Keratinocyte (primary cell): Measurements from ENCODE around the gene LDAF1. TPM values are rescaled to one million over a fixed set of nuclear protein-coding genes. Genes with fewer than 3 reads are reported as not detected.

ENCODE experiments used
- DNase-seq: peaks from one replicate; pipeline ENCODE4 v3.0.0-alpha.2; 2011; ENCODE audit warnings: low read depth, missing footprints, low spot score
- FAIRE-seq: peaks from 2 replicates; lab custom pipeline; 2011; peaks lifted over from hg19 to GRCh38; lab: Jason Lieb, UNC
- H2AFZ ChIP-seq: 2 replicates; pipeline ENCODE4 v1.6.0; 2012; ENCODE audit warnings: low read length, control low read depth, inconsistent platforms; ENCODE audit not compliant: control insufficient read depth
- H3K27ac ChIP-seq: 2 replicates; pipeline ENCODE4 v1.5.1; 2011; ENCODE audit warnings: low read length; ENCODE audit not compliant: control insufficient read depth, insufficient read depth
- H3K27me3 ChIP-seq: 3 replicates; pipeline ENCODE4 v1.6.0; 2011; ENCODE audit warnings: low read length; ENCODE audit not compliant: control insufficient read depth, insufficient read depth; ENCODE audit errors: extremely low read depth
- H3K36me3 ChIP-seq, 2 experiments: 2 replicates in 1 of 2; 3 replicates in 1 of 2; pipeline ENCODE4 v1.5.1; 2011; ENCODE audit warnings: low read length in 2 of 2, mild to moderate bottlenecking in 1 of 2; ENCODE audit not compliant: control insufficient read depth in 2 of 2, insufficient read depth in 2 of 2; ENCODE audit errors: extremely low read depth in 1 of 2
- H3K4me1 ChIP-seq: 3 replicates; pipeline ENCODE4 v1.5.1; 2011; ENCODE audit warnings: low read length; ENCODE audit not compliant: control insufficient read depth, insufficient read depth; ENCODE audit errors: extremely low read depth
- H3K4me2 ChIP-seq: 3 replicates; pipeline ENCODE4 v1.6.0; 2011; ENCODE audit warnings: low read depth, low read length; ENCODE audit not compliant: control insufficient read depth, insufficient read depth; ENCODE audit errors: extremely low read depth
- H3K4me3 ChIP-seq, 3 experiments: fragments of 200-600 bp in 1 of 3; sonication (generic) in 1 of 3; 2 replicates in 2 of 3; 3 replicates in 1 of 3; pipeline ENCODE4 v1.5.1; 2011 to 2016; ENCODE audit warnings: low read length in 3 of 3, mild to moderate bottlenecking in 3 of 3, control low read depth in 2 of 3, inconsistent platforms in 1 of 3, low read depth in 1 of 3, mixed read lengths in 1 of 3, mixed run types in 1 of 3, moderate library complexity in 1 of 3; ENCODE audit not compliant: control insufficient read depth in 2 of 3, insufficient read depth in 2 of 3; ENCODE audit errors: extremely low read depth in 1 of 3
- H3K79me2 ChIP-seq: 2 replicates; pipeline ENCODE4 v1.6.0; 2012; ENCODE audit warnings: low read length; ENCODE audit not compliant: control insufficient read depth, insufficient read depth
- H3K9ac ChIP-seq: 3 replicates; pipeline ENCODE4 v1.6.0; 2011; ENCODE audit warnings: low read length; ENCODE audit not compliant: control insufficient read depth, insufficient read depth; ENCODE audit errors: extremely low read depth
- H3K9me1 ChIP-seq: 3 replicates; pipeline ENCODE4 v1.6.0; 2011; ENCODE audit warnings: low read length; ENCODE audit not compliant: control insufficient read depth, insufficient read depth; ENCODE audit errors: extremely low read depth
- H3K9me3 ChIP-seq: 2 replicates; pipeline ENCODE4 v1.5.1; 2012; ENCODE audit warnings: low read depth, low read length; ENCODE audit not compliant: control insufficient read depth
- H4K20me1 ChIP-seq: 3 replicates; pipeline ENCODE4 v1.6.0; 2011; ENCODE audit warnings: low read length; ENCODE audit not compliant: control insufficient read depth, insufficient read depth; ENCODE audit errors: extremely low read depth
- CTCF ChIP-seq, 3 experiments: IDR thresholded peaks in 1 of 3; conservative IDR thresholded peaks in 1 of 3; optimal IDR thresholded peaks in 1 of 3; 2 replicates in 2 of 3; 3 replicates in 1 of 3; pipeline versions ENCODE3 to v1.5.1; 2011; ENCODE audit warnings: low read length in 3 of 3, mild to moderate bottlenecking in 3 of 3, moderate library complexity in 2 of 3, control low read depth in 1 of 3, inconsistent platforms in 1 of 3; ENCODE audit not compliant: insufficient read depth in 2 of 3; ENCODE audit errors: extremely low read depth in 1 of 3
- EZH2 ChIP-seq: IDR thresholded peaks from one replicate; pipeline ENCODE4 v1.6.1; 2012; ENCODE audit warnings: inconsistent platforms, mild to moderate bottlenecking, low read length, moderate library complexity
- dilution Hi-C: fragments of 300-500 bp; cut with MboI; formaldehyde crosslinking; loops from one replicate; pipeline ENCODE4 v1.7.0; 2020; ENCODE audit warnings: low sequenced_read_pairs; ENCODE audit not compliant: extremely low pct_ligation_motif_present
- polyA plus RNA-seq, 5 experiments: library from polyadenylated mRNA; depleted of rRNA in 3 of 5; stranded (reverse) in 3 of 5; stranded (forward) in 1 of 5; unstranded in 1 of 5; fragments of >200 nt; gene quantifications; 1 replicate in 1 of 5; 2 replicates in 3 of 5; 3 replicates in 1 of 5; pipeline versions ENCODE4 v1.2.1 to v1.2.3, GENCODE V29; 2011 to 2012; ENCODE audit warnings: missing spikeins in 2 of 5, low read depth in 1 of 5, low replicate concordance in 1 of 5

LDAF1 gene
- polyA plus RNA-seq, 1 donor (not counting 4 experiments of a cell fraction or from before 2014, with no cell fraction given), result 45.4 TPM

GRCh38 chr16:21223787-21224186, 65.3 kb downstream of the LDAF1 start:
- Histone ChIP-seq H3K9ac (no peak overlapping the region), H3K4me3 (no peak overlapping the region), H4K20me1 (no peaks in the 10 kb centered on the region), H3K36me3 (no peaks in the 10 kb centered on the region), H3K4me2 (no peak overlapping the region), H3K79me2 (no peaks in the 10 kb centered on the region), H2AFZ (no peak overlapping the region), H3K4me1 (no peaks in the 10 kb centered on the region), H3K27ac (no peak overlapping the region), H3K9me3 (no peaks in the 10 kb centered on the region), H3K27me3 (peaks cover 7% of the 10 kb centered on the region), H3K9me1 (no peaks in the 10 kb centered on the region)
- TF ChIP-seq EZH2, result no peak
- no peak for TF ChIP-seq CTCF (optimal IDR thresholded peaks at IDR 0.05 in 1 of 3, IDR thresholded peaks at IDR 0.05 in 1 of 3, conservative IDR thresholded peaks at IDR 0.05 in 1 of 3; ENCODE audit: extremely low read depth in 1 of 3, insufficient read depth in 2 of 3, low read length in 3 of 3)
- dilution Hi-C loops, result no loop called here
- DNase-seq (no peak), FAIRE-seq (no peak)

- Histone ChIP-seq H3K36me3 (no peaks in the 10 kb centered on the region), H4K20me1 (no peaks in the 10 kb centered on the region), H3K4me3 (no peak overlapping the region), H3K4me2 (no peak overlapping the region), H3K9ac (no peak overlapping the region), H2AFZ (no peak overlapping the region), H3K27ac (no peak overlapping the region), H3K4me1 (no peaks in the 10 kb centered on the region), H3K9me1 (no peaks in the 10 kb centered on the region), H3K27me3 (peaks cover 7% of the 10 kb centered on the region), H3K9me3 (no peaks in the 10 kb centered on the region), H3K79me2 (no peaks in the 10 kb centered on the region)
- DNase-seq (no peak), FAIRE-seq (no peak)
- TF ChIP-seq CTCF (optimal IDR thresholded peaks at IDR 0.05 in 1 of 3, IDR thresholded peaks at IDR 0.05 in 1 of 3, conservative IDR thresholded peaks at IDR 0.05 in 1 of 3; ENCODE audit: extremely low read depth in 1 of 3, insufficient read depth in 2 of 3, low read length in 3 of 3), result no peak
- no peak for TF ChIP-seq EZH2
- dilution Hi-C loops, result no loop called here
Observed at GRCh38 chr16:21224800-21225199, 66.3 kb downstream of the LDAF1 start.
